Suppressor macrophage treated with lipopolysaccharide for 4 hours (primary cell): ENCODE measurements around the gene CD83.

Source experiments
- DNase-seq: peaks from one replicate; pipeline ENCODE4 v3.0.0-alpha.2; 2020

The CD83 gene

DNA sequence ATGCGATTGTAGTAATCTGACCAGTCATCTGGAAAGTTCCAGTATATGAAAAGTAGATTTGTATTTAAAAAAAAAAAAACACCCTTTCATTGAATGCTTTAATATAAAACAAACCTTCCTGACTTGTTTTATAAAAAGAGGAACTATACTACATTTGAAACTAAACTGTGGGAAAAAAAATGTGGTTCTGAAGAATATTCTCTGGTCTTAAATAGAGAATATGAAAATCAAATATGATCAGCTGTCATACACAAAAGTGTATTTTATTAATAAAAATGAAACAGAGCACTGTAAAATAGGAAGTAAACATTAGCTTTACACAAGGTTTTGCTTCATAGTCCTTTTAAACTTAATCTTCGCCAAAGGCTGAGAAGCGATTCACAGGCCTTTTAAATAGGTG is 25.3 kb upstream of the CD83 start:
- peak; percentile 85 for DNase-seq

DNA sequence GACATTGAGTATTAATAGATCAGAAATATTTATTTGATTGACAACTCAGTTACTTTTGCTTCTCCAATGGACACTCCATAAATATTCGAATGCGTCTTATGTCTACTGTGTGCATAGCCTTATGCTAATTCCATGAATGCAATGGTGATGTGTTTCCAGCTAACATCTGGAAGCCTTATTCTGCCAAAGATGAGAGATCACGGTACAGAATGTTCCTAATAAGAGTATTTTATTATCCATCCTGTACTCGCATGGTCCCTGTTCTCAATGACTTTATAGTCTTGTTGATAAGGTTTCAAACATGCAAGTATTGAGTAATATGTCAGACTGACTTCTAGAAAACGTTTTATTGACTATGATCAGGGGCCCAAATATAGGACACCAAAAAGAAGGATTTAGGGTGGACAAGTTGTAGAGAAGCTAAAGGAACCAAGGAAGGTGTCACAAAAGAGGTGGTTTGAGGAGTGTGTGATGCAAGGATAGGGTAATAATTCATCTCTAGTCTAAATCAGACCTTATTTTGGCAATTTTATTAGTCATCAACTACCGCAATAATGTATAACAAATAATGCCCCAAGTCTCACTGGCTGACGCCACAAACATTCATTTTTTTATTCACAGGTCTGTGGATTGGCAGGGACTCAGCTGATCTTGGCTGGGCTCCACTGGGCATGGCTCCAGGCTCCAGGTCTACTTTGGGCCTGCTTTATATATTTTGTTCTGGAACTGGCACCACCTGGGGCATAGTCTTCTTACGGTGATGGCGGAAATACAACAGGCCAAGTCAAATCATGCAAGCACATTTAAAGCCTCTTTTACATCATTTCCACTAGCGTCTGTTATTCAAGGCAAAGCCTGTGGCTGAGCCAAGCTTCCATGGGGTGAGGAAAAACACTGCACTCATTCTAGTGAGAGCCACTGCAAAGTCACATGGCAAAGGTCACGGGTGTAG is 24.5 kb upstream of the CD83 start:
- no peak for DNase-seq

DNA sequence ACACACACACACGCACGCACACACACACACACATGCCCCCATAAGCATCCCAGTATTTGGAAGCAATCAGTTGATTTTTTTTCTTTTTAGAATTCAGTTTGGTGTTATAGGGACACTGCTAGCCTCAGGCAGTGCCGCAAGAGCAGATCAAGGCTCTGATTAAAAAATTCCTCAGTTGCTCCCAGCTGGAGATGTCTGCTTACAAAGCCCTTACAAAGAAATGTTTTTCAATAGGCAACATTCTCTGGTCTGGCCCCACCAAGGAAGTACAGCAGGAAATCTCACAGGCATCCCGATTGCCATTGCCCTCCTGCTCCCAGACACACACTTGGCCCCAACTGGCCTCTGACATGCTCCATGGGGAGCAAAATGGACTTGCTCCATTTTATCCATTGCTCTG is 22.9 kb upstream of the CD83 start:
- DNase-seq: no peak

DNA sequence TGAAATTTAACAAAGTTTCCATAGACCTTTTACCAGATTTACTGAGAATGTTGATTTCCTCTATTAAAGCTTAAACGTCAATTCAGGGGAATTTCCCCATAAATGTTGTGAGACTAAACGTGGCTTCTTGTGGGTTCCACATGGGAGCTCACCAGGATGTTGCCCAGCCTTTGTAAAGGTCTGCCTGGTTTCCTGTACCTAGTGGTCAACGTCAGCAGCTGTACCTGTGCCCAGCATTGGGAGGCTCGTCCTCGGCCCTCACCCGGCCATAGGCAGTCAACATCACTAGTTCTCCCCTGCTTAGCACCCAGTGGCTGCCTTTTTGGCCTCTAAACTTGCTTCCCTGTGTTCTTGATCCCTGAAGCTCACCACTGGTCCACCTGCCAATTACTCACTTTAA is 22.1 kb upstream of the CD83 start:
- DNase-seq: peak; percentile 43

DNA sequence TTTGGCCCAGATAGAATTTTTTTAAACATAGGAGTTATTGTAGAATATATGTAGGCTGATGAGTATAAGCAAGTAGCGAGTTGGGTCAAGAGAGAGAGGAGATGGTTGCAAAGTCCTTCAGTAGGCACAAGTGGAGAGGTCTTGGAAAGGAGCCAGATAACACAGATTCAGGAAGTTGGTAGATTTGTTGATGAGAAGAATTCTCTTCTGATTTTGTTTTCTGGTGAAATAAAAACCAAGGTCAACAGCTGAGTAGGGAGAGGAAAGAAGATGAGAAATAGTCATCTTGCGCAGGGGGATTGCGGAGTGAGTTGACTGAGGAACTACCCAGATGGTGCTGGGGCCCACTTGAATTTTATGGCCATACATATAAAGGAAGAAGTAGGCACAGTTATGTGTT is 17.4 kb upstream of the CD83 start:
- DNase-seq: peak; percentile 85

DNA sequence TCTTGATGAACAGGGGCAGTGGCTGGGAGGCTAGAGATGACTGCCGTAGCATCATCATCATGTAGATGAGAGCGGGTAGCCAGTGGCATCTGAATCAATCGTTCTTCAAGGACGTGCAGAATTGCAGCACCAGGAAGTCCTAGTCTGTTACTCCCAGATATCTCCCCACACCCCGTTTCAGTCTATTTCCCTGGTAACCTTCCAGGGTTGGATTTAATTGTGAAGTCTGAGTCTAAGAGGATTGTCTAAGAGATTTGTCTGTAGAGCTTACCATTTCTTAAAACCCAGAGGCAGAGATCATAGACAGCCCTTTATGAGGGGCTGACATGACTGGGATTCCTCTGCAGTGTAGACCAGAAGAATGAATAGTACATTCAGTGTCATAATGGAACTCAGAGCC is 16.6 kb upstream of the CD83 start:
- DNase-seq: no peak

DNA sequence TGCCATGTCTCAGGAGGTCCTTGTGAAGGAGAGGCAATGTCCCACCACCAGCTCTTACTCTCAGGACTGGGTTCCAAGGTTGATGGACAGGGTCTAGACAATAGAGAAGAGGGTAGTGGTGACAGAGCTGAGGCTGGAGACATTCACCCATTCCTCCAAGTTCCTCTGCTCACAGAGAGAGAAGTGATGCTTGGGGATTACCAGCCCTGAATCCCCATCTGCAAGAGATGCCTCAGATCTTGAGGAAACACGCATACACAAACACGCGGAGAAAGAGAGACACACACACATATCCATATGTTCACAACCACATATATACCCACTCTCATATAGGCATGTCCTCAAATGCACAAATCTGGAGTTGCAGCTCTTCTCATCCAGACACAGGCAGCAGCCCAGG is 15.2 kb upstream of the CD83 start:
- DNase-seq: no peak

DNA sequence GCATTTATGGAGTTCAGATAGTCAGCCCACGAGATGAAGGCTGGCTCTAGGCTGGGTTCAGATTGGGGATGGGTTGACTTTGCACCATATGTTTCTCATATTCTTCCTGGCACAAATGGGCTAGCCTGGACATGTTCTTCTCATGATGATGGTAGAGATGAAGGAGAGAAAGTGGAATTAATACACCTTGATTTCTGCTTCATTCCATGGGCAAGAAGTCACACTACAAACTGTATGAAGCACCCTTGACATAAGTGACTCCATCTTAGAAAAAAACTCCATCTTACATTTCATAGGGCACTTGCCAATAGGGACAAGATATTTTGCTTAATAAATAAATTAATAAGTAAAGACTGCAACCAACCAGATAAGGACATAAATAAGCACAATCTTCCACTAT is 12.0 kb upstream of the CD83 start:
- no peak for DNase-seq

DNA sequence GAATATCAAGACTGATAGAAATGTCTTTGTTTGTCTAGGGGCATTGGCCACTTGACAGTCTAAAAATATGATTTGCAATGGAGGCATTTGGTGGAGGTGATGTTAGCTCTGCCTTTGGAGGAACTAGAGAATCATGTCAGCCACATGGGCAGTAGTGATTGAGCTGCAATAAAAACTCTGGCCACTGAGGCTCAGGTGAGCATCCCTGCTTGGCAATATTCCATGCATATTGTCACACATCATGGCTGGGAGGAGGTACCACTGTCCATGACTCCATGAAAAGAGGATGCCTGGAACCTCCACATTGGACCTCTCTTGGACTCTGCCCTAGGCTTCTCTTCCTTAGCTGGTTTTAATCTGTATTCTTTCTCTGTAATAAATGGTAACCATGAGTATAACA is 10.6 kb upstream of the CD83 start:
- no peak for DNase-seq

DNA sequence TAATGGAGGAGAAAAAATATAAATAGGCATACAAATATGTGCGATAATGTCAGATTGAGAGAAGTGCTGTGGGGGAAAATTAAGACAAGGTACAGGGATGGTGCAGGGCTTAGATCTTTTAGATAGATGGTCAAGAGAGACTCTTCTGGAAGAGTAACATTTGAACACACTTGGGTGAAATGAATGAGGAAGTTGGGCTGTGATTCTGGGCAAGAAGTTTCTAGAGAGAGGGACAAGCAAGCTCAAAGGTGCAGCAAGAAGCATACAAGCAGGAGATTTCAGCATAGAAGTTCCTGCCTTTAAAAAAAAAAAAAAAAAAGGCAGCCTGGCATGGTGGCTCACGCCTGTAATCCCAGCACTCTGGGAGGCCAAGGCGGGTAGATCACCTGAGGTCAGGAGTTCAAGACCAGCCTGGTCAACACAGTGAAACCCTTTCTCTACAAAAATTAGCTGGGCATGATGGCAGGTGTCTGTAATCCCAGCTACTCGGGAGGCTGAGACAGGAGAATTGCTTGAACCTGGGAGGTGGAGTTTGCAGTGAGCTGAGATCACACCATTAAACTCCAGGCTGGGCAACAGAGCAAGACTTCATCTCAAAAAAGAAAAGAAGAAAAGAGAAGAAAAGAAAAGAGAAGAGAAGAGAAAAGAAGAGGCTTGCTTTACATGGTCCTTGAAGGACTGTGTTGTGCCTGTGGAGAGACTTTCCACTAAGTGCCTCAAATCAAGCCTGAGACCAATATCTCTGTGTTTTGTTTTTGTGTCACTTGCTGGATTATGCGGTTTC is 9.7 kb upstream of the CD83 start:
- no peak for DNase-seq

DNA sequence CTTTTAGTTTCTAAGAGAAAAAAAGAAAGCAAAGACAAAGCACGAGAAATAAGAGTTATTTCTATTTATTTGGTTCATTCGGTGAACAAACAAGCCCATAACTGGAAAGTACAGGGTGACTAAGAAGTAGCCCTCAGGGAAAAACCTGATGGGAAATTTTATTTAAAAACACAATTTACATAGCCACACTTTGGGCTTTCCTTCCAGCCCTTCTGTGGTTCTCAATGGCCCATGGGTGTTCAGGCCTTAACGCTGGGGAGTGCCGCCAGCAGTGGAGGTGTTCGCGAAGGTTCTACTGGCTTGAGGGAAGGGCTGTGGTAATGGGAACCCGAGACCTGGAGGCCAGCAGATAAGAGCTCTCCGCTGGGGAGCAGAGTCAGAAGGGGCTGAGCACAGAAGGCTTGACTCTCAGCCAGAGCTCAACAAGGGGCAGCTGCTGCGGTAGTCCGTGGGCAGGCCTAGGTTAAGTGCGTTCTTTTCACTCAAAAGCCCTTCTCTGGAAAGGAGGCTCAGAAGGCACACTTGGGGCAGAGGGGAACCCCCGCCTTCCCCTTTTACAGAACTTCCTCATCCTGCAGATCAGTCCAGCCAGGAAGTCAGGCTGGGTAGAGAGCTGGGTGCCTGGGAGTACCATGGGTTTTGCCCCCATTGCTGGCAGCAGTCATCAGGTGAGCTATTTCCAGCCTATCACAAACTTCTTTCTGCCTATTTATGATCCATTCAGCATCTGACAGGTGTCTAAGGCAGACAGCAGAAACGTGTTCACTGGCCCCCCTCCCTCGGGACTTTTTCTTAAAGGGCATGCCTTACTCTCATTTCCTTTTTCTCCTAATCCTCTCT is 8.8 kb upstream of the CD83 start:
- peak; percentile 92 for DNase-seq

DNA sequence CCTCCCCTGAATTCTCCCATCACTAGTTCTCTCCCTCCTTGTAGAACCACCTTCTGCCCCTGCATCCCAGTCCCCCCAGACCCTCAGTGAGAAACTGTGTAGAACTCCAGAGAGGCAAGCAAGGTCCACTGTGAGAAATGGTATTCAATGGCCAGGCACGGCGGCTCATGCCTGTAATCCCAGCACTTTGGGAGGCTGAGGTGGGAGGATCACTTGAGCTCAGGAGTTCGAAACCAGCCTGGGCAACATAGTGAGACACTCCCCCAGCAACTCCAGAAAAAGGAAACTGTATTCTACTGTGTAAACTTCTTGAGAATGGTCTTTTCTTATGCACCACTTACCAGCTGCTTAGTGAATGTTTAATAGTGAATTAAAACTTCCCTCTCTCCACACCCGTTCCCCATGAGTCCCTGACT is 8.2 kb upstream of the CD83 start:
- DNase-seq: no peak

DNA sequence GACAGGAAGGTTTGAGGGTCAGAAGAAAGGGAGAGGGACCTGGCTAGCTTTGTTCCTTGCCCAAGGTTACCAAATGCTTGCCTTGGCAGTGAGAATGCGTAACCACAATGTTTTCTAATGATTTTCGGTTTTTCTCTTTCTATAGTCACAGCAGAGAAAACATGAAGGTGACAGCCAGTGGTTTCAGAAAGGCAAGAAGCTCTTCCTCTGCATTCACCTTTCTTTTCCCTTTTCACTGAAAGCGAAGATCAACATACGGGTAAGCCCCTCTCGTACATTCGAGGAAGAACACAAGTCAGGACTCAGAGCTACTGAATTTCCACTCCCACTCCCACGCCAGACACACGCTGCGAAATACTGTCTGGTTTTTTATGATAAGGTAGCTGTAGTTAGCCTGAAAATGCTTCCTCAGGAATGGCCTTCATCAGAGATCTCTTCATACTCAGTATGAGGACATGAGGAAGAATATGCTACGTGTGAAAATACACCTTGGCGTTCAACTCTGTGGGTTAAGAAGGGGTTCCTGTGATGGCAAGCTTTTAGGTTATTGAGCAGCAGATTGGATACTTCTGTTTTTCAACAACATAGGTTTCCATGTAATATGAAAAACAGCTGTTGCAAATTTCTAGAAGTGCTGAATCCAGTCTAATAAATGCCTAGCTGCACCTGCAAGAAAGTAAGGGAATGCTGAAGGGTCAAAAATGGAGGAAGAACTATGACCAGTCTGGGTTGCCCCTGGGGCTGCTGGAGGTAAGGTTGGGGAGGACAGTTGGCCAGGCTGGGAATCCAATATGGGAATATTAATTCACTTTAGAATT is 7.4 kb upstream of the CD83 start:
- DNase-seq: no peak

DNA sequence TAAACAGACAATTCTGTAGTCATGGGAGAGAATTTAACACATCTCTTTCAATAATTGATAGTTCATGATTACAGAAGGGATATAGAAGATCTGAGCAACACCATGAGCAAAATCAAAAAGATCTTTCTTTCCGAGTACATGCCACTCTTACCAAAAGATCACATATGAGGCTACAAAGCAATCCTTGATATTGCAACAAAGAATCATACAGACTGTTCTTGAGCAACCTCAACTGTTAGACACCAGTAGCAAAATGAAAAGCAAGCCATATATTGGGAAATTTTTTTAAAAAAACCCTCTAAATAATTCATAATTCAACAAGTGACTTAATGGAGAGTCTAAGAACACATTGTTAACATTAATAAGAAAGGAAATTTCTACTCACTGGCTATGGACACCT is 3.6 kb upstream of the CD83 start:
- peak; percentile 67 for DNase-seq

DNA sequence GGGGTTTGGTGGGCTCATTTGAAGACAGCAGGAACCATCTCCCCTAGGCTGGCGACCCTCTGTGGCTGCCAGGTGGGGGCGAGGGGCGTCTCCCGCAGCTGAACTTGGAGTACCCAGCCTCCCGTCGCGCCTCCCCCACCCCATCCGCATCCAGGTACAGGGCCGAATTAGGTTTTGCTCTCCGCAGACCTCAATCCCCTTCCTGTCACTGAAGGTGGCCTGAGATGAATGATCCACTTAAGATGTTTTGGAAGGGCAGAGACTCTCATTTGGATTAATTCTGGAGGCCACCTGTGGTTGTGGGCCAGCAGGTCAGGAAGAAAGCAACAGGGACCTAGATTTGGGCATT is 493 bp downstream of the CD83 start:
- DNase-seq: no peak

DNA sequence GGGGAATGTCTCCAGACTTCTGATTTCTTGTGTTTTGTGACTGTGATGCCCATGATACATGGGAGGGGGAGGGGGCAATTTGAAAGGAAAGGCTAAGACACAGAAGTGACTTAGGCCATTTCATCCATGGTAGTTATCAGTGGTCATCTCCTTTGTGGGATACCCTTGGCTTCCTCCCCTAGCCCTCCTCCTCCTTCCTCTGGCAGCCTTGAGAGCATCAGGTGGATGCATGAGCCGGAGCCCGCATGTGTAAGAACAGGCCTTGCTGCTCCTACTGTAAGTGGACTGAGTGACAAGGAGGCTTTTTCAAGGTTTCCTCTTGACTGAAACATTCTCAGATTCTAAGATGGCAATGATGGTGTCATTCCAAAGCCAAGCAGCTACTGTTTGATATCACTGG is 874 bp downstream of the CD83 start:
- DNase-seq: no peak

DNA sequence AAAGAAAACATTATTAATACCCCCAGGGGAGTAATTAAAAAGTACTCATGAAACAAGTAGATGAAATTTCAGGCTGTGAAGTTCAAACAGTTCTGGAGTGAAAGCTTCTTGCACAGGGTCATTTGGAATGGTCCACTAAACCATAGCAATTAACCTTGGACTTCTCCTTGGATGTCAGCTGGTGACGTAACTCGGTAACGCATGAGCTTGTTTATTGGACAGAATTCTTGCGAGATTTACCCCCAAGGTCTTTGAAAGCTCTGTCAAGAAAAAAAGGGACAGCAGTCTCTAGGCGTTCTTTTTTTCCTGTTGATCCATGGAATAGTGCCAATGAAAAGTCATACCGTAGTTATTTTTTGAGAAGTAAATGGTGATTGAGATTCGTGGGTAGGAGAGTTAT is 2.2 kb downstream of the CD83 start:
- peak; percentile 65 for DNase-seq

DNA sequence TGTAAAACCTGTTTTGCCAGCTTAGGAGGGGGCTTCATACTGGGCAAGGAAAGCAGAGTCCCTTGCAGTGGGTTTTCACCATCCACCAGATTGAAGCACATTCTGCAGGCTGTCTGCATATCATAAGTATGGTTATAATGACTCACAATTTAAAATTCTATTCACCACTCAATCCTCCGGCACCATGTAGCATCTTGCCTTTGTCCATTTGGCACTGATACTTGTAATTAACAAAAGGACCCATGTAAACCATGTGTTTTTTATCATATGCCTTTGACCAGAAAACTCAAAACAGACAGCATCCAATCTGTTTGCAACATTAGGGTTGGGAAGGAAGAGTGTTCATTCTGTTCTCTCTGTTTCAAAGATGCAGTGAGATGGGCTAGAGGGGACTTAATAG is 3.0 kb downstream of the CD83 start:
- no peak for DNase-seq

DNA sequence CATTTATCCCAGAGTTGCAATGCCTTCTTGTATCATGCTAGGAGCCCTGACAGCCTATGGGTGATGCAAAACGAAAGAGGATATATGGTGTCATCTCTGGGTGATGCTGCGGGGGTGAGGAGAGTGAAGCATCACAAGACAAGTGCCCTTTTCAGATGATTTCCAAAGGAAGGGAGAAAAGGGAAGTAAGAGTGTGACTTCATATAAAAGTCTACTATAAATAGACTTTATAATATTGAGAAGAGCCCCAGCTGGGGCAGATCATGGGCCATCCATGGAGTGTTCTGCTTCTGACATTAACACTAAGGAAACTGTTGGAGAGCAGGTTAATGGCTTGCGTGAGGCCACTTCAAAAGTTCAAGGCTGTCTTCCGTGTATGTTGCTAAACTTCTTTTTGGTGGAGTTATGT is 4.4 kb downstream of the CD83 start:
- DNase-seq: peak; percentile 97

DNA sequence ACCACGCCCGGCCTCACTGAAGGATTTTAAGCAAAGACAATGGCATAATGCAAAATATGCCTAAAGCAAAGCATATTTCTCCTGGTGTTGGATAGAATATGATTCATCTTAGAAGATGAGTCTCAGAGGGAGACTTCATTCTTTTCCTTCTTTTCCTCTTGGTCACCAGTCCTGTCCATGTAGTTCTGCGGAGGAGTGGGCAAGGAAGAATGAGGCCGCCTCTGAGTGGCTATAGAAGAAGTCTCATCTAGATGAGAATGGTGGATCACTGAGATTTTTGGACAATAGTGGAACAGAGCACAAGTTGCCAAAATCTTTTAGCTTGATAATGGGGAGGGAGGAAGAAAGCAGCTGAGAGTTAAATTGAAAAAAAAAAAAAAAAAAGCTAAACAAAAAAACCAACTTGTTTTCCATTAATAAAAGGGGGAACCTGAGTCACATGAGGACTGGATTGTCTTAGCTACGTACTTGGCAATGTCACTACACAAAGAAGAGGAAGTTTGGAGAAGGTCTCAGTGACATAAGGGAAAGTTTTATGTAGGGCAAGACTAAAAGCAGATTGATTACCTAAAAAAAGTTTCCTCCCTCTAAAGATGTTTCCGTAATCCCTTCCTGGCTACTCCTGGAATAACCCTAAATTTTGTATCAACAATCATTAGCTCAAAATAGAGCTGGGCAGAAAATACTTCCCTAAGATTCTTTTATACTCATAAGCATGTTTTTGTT is 6.0 kb downstream of the CD83 start:
- DNase-seq: peak; percentile 93

DNA sequence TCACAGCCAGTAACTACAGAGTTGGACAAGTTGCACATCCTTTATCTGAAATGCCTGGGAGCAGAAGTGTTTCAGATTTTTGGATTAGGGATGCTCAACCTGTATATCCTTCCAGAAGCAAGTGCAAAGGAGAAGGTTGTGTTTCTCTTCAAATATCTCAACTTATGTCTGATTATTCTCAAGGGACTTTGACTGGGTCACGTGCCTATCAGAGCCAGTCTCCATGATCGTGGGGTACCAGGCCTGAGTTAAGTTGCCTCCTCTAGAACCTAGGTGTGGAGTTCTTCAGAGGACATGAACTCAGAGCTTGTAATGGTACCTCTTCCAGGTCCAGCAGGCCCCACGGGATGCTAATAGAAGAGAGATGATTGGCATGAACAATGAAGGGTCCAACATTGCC is 7.8 kb downstream of the CD83 start:
- DNase-seq: no peak

DNA sequence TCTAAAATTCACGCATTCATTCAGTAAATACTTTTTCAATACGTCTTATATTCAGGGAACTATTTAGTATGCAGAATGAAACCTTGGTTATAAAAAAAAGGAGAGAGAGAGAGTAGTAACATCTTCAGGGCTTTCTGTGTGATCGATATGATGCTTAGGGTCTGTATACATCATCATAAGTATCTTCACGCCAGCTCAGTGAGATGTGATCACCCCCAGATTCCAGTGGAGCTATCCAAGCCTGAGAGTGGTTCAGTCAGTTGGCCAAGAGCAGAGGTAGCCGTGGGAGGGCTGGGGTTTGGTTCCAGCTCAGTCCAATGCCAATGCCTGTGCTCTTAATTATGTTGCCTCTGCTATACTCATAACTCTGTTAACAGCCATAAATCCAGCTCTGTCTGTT is 8.6 kb downstream of the CD83 start:
- no peak for DNase-seq
